Measurements from ENCODE around the gene SCD.

Gene SCD

DNA sequence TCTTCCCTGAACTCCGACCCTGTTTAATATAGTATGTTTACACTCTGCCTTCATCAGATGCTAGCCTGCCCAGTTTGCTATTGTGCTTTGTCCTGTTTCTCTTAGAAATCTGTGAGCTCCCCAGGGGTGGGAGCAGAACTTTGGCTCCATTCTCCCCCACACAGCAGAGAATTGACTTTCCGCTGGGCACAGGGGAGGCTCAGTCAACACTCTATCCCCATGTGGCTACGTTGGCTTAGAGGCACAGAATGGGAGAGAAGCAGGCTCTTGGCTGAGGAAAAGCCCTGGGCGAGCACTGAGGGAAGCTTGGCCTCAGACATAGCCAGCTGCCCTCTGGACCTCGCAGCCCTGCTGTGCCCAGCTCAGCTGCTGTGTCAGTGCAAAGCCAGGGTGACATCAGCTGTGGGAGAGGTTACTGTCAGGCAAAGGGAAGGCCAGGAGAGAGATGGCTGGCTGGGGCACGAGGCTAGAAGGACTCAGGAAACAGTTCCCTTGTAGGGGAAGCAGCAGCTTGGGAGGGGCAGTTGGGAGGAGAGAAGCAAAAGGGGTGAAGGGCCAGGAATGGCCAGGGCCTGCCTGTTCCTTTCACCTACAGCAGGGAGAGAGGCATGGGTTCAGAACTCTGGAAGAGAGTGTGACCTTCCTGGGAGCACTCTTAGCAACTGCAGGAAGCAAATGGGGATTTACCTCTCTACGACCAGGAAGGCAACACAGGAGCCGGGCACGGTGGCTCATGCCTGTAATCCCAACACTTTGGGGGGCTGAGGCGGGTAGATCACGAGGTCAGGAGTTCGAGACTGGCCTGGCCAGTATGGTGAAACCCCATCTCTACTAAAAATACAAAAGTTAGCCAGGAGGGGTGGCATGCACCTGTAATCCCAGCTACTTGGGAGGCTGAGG, 5.8 kb upstream of the SCD start:
- no peak for ATAC-seq

DNA sequence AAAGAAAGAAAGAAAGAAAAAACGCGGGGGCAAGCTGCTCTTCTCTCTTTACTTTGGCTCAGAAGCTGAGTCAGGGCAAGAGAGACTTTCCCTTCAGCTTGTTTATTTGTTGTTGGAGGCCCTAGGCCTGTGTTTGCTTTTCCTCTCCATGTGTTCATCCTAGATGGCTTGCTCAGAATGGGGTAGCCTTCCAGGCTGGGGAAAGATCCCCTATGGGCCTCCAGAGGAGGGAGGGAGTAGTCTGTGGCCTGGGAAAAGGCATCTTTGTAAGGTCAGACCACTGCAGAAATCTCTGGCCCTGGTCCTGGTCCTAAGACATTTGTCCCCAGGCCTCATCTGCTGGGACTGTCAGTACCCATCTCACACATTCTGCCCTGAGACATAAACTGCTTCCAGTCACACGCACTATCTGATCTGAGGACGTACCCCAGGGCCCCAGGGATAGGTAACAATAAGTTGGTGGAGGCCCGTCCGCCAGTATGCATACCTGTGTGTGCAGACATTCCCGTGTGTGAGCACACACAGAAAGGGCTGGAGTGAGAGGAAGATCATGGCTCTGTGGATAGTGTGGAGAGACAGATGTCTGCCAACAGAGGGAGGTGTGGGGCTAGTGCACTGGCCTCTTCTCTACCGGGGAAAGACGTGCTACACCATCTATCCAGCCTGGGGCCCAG, 4.9 kb upstream of the SCD start:
- ATAC-seq, result no peak

DNA sequence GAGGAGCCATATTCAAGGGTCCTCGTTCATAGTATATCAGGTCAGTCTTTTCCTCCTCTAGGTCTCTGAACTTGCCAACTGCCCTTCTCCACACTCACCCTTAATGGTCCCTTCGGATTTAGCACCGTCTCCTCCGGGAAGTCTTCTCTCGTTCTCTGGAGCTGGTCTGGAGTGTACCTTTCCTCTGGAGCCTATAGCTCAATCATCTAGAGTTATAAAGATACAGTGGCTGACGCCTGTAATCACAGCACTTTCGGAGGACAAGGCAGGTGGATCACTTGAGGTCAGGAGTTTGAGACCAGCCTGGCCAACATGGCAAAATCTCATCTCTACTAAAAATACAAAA, 4.4 kb upstream of the SCD start:
- no peak for ATAC-seq

DNA sequence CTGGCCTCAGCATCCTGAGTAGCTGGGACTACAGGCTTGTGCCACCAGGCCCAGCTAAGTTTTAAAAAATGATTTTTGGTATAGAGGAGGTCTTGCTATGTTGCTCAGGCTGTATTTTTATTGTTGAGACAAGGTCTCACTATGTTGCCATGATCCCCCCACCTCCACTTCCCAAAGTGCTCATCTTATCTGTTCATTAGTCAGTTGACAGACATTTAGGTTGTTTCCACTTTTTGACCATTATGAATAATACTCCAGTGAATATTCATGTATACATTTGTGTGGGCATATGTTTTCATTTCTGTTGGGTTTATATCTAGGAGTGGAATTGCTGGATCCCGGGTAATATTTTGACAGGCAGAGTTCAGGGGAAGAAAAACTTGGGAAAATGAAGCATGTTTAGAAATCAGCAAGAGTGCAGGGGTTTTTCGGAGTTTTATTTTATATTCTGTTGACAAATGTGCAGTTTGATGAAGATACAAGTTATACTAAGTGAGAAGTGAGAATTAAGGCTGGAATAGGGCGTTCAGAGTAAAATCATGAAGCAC, 2.7 kb upstream of the SCD start:
- no peak for ATAC-seq

DNA sequence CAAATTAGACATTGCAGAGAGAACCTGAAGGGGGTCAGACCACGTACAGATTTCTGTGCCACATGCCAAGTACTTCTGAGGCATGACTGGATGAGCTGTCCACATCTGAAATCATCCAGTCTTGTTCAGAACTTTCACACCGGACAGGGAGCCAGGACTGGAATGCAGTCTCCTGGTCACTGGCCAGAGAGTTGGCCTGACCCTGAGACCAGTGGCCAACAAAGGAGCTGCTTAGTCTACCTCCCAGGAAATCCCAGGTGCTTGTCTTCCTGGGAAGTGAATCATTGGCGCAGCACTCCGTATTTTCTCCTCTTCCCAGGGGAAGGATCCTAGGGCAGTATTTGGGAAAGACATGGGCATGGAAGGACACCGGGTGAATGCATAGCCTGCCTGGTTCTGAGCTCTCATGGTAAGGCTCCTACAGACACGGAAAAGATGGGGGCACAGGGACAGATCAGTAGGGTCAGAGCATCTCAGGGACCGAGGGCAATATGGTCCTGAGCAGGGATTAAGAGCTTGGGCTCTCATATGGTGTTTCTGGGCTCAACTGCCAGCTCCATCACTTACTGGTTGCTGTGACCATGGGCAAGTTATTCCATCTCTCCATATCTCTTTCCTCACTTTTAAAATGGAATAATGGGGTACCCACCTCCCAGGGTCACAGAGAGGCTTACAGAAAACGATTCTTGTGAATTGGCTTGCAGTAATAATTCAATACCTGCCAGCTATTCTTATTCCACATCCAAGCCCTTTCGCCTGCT, 1.3 kb upstream of the SCD start:
- ATAC-seq, result no peak

DNA sequence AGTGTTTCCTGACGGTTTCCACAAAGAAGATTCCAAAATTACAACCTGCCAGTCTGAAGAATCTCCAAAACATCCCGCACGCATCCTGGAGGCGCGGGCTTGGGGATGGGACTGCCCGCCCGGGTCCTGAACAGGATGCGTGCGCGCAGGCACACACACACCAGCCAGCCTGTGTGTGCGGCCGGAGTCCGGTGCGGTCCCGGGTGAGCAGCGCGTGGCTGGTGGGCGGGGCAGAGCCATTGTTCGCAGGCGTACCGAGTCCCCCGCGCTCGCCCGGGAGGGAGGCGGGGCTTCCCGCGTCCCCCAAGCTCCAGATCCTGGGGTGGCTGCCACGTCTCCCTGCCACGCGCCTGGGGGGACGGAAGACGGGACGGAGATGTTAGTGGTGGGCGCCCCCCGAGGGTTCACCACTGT, 675 bp upstream of the SCD start:
- ATAC-seq, result peak; percentile 60 to 62

DNA sequence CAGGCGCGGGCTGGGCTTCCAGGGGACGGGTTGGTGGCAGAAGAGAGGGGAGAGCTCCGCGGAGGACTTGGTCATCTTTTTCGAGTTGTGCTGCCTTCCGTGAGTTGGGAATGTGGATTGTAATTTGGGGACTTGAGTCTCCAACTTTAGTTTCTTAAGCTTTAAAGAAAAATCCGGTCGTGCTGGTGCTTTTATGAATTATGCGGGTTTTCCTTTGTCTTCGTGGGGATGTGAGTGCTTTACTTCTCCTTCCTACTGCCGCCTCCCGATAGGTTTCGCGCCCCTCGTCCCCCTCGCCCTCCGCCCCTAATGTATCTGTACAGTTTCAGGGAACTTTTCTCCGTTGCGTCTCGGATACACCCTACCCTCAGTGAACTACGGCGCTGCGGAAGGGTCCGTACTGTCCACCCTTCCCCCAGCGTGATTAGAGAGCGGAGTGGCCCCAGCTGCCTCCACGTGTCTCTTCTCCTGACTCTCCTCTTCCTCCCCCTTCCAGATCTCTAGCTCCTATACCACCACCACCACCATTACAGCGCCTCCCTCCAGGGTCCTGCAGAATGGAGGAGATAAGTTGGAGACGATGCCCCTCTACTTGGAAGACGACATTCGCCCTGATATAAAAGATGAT, 649 bp downstream of the SCD start:
- ATAC-seq, result no peak

DNA sequence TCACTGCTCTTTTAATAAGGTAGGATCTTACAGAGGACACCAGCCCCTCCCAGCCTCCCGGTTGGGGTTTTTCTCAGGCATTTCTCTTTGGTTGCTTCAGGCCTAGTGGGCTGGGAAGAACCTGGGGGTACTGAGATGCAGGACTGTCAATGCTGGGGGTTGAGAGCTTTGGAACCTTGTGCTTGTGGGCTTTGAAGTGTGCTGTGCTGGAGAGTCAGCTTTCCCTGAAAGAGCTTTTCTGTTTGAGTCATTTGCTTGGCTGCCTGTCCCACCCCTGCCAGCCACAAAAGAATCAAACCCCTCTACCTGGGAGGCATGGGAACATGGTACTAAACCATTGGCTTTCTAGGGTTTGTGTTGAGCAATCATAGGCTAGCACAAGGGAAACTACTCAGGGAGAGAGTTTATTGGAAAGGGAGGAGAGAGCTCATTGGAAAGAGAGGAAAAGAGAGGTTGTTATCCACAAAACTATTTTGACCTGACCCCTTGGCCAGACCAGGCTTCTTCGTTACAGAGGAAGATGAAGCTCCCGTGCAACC, 1.4 kb downstream of the SCD start:
- no peak for ATAC-seq

DNA sequence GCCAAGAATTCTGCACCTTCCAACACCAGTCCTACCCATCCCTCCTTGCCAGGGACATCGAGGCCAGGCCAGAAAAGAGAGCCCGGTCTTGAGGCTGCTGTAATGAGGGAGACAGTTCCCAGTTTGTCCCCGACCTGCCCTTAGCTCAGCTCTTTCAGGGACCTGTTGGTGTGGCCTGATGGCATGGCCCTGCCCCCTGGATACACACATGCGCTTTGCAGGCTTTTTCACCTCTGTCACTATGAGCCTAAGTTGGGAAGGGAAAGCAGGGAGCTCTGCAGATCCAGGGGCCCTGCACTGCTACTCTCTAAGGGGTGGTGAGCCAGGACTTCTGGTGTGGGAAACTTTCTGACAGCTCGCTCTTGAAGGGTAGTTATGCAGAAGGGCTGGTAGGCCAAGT, 2.1 kb downstream of the SCD start:
- ATAC-seq, result no peak

DNA sequence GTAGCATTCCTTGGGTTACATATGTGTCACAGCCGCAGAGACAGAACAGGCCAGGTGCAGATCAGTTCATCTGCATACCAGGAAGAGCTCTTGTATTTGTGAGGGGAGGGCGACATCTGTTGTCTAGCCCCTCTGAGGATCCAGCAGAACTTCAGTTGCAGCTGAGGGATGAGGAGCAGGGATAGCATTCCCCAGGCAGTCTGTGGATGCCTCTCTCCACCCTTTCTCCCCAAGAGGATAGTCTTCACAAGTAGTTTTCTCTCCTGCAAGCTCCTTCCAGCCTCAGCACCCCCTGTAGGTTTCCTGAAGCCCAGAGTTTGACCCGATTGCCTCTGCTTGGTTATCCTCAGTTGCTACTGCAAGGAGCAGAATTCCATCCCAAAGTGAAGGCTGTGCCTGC, 2.6 kb downstream of the SCD start:
- ATAC-seq, result no peak

DNA sequence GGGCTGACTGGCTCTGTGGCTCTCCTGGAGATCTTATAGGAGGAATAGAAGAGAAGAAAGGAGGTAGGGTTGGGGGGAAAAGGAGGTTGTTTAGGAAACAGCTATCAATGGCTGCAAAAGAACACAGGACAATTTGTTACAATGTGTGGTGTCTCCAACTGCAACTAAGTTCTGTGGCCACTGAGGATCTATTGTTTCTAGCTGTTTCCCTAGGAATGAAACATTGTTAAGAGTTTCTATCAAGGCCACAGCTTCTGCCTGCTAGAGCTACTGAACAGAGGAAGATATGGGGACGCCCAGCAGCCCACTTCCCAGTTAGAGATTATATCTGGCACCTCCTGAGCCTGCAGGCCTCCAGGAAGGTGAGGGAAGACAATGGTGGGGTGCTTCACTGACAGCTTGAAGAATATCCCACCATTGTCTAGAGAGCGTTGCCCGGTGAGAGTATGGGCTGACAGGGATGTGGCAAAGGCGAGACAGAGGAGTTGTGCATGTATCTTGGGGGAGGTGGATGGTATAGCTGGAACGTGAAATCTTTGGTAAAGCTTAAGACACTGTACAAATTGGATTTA, 4.0 kb downstream of the SCD start:
- no peak for ATAC-seq

DNA sequence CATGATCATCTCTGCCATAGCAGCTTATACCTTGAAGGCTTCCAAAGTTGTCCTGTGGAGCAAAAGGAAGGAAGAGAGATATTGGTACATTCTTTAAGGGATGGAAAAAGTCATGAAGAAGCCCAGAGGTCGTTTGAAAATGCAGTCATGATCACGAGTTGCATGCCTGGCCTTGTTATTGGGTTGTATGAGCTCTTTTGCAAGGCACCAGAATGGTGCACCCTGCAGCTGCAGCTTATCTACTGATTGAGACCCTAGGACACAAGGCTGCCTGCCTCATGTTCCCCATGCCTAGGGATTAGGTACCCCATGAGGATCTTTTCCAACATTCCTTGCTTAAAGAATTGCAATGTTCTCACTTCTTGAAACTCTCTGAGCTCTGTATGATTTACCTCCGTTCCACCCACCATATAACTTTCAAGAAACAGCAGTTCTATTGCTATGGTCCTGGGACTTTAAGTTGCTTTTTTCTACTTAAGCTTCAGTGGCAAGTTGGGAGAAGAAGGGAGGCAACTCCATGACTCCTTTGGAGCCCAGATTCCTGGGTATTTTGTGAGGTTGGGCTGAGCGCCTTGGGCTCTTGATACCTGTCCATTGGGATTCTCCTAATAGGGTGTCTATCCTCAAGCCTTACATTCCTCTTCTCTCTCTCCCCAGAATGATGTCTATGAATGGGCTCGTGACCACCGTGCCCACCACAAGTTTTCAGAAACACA, 6.9 kb downstream of the SCD start:
- ATAC-seq, result no peak

DNA sequence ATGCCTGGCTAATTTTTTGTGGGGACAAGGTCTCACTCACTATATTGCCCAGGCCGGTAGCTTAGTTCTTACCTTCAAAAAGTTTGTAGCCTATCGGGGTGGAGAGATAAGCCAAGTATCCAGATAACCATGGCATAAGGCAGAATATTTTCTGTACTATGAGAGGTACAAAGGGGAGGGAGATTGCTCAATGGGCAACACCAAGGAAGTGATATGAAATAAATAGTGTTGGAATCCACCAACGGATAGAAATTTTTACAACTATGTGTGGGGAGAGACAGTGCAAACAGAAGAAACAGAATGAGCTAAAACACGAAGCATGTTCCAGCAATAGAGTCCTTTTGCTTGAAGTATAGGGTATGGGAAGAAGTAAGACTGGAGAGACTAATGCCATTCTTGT, 8.1 kb downstream of the SCD start:
- ATAC-seq, result no peak

DNA sequence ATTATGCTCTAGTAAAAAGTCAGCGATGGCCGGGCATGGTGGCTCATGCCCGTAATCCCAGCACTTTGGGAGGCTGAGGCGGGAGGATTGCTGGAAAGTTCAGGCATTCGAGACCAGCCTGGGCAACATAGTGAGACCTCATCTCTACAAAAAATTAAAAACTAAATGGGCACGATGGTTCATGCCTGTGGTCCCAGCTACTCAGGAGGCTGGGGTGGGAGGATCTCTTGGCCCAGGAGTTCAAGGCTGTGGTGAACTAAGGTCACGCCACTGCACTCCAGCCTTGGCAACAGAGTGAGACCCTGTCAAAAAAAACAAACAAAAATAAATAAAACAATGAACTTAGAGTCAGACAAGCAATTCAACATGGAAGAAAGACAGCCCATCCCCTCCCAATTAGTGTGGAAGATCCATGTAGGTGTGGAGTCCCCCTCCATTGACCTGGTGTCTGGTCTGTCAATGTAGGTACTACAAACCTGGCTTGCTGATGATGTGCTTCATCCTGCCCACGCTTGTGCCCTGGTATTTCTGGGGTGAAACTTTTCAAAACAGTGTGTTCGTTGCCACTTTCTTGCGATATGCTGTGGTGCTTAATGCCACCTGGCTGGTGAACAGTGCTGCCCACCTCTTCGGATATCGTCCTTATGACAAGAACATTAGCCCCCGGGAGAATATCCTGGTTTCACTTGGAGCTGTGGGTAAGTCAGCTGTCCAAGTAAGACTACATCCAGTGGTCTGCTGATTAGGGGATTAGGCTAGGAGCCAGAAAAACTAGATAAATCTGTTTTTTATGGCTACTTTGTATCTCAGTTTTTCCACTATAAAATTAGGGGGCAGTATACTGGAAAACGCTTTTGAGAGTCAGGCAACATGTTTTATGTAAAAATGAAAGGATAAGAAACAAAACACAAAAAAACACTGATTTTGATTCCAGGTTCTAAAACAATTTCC, 9.3 kb downstream of the SCD start:
- no peak for ATAC-seq

DNA sequence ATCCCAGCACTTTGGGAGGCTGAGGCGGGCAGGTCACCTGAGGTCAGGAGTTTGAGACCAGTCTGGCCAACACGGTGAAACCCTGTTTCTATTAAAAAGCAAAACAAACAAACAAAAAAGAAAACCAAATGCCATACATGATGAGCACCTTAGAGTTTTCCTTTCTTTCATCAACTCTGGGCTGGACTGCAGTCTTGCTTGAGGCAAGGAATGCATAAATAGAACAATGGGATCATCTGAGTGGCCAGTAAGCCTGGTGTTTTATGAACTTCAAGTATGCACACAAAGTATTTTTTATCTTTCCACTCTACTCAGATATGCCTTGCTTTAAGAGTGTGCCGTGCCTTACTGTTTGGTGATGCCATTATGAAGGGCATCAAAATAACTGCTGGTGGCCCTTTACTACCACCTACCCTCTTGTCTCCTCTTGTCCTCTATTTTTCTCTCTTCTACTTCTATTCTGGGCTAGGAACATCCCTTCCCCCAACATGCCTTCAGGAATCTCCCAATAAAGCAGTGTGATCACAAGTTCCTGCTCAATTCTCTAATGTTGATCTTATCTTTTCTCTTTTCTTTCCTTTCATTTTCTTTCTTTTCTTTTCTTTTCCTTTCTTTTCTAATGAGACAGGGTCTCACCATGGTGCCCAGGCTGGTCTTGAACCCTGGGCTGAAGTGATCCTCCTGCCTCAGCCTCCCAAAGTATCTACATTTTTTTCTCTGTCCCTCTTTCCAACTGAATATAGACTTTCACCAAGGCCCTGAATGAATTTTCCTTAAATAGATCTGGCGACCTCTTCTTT, 10.2 kb downstream of the SCD start:
- no peak for ATAC-seq

DNA sequence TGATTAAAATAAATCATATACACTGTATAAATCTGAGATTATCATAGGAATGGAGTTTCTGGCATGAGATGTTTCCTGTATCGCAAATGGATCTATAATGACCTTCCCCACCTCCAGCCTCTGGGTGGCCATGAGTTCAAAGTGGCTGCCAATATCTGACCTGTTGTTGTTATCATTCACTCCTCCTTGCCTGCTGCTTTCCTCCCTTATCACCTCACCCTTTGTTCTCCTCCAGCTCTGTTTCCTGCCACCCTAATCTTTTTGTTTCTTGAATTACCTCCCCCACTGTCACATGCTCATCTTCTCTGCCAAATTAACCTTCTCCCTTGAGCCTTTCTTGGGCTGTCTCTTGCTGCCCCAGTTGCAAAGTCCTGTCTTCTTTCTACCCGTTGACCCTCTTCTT, 12.0 kb downstream of the SCD start:
- no peak for ATAC-seq

DNA sequence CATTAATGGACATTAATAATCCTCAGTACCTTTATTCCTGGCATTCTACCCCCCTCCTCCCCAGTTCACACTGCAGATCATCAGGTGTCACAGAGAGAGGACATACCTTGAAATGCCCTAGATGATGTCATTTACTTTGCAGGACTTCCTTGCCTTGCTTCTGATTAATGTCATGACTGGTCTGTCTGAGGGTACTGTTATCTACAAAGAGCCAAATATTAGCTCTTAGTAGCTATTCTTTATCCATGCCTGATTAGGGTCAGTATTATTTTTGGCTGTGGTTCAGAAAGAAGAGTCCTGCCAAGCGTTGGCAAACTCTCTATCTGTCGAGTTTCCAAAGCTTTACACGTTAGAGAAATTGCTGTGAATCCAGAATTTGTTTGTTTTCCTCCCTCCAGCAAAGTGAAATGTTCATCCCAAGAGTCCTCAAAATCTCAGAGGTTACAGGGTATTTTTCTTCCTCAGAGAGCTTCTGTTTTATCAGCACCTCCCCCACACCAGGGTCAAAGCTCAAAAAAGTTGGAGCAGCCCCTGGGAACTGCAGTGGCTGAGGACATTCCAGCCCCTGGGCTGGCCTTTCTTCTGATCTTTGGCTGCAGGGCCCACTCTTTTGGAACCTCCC, 12.6 kb downstream of the SCD start:
- ATAC-seq, result no peak

DNA sequence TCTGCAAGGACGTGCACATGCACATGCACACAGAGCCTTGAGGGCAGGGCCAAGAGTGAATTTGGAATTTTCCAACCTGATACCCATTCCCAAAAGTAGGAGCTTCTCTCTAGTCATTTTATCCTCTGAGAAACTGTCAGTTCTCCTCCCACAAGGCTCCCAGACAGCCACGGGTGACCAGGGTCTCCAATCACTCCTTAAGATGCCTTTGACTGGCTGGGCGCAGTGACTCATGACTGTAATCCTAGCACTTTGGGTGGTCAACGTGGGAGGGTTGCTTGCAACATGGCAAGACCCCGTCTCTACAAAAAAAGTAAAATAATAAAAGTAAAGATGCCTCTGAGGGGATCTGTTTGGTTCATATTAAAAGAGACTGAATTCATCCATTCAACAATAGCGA, 13.2 kb downstream of the SCD start:
- ATAC-seq, result no peak

All from activated CD4-positive, CD25-positive, alpha-beta regulatory T cell treated with anti-CD3 and anti-CD28 coated beads, Interleukin-2, amount 50 U/mL, for 24 hours (primary cell).